Prostate gland (tissue), 1 donor: ENCODE results near the gene ITK.

ENCODE experiments used
- POLR2A ChIP-seq: fragments of 450-650 bp; IDR thresholded peaks from one replicate; pipeline ENCODE4 v1.6.1; 2016; ENCODE audit warnings: antibody characterized with exemption, mild to moderate bottlenecking
- POLR2AphosphoS5 ChIP-seq: sonication (generic); formaldehyde crosslinking; IDR thresholded peaks from one replicate; pipeline ENCODE4 v1.6.1; 2017; ENCODE audit warnings: antibody characterized with exemption

GRCh38 chr5:157160001-157160400 is 20.6 kb upstream of the ITK start:
- TF ChIP-seq POLR2AphosphoS5, result no peak
- TF ChIP-seq POLR2A, result no peak
